A673 (cell line): ENCODE results near the gene ZBTB20.

Experiments used
- EZH2 ChIP-seq: fragments of 200-600 bp; sonication (generic); IDR thresholded peaks from 2 replicates; pipeline ENCODE4 v1.6.1; 2017; ENCODE audit warnings: borderline replicate concordance, low read depth, mild to moderate bottlenecking, mixed read lengths, antibody characterized with exemption, low read length; ENCODE audit not compliant: poor library complexity, severe bottlenecking
- TF ChIP-seq, protein P1 (sequence below): fragments of 300-800, 200-600 bp; sonication (generic); conservative IDR thresholded peaks from 2 replicates; pipeline ENCODE4 v1.5.1; 2017; ENCODE audit warnings: low read depth, mild to moderate bottlenecking, antibody characterized with exemption, low read length, moderate library complexity, mixed read lengths

DNA sequence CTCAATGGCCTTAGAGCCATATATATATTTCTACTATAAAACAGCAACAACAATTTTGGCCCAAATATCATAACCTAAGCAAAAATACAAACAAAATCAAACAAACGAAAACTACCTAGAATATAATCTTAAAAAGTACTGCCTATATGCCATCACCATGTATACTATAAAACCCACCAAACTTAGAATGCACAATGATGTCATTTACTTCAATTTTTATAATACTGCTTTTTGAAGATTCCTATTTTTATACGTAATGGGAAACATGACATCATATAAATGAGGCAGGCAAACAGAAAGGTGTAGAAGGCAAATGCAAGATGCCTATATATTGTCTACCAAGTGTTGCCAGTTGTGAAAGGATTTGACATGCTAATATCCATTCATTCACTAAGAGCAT, 550.9 kb downstream of the ZBTB20 start:
- TF ChIP-seq, protein P1, sequence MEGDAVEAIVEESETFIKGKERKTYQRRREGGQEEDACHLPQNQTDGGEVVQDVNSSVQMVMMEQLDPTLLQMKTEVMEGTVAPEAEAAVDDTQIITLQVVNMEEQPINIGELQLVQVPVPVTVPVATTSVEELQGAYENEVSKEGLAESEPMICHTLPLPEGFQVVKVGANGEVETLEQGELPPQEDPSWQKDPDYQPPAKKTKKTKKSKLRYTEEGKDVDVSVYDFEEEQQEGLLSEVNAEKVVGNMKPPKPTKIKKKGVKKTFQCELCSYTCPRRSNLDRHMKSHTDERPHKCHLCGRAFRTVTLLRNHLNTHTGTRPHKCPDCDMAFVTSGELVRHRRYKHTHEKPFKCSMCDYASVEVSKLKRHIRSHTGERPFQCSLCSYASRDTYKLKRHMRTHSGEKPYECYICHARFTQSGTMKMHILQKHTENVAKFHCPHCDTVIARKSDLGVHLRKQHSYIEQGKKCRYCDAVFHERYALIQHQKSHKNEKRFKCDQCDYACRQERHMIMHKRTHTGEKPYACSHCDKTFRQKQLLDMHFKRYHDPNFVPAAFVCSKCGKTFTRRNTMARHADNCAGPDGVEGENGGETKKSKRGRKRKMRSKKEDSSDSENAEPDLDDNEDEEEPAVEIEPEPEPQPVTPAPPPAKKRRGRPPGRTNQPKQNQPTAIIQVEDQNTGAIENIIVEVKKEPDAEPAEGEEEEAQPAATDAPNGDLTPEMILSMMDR = no peak
- no peak for TF ChIP-seq EZH2
